A549 (cell line): ENCODE data around the gene ATXN7L1. TPM values are rescaled to one million over a fixed set of nuclear protein-coding genes. Genes with fewer than 3 reads are reported as not detected.

Experiments
- ATAC-seq, 2 experiments: fragments of 200-7000 bp in 1 of 2; fragments of >200 bp in 1 of 2; cut with Nextera tagmentation in 1 of 2; cut with Tn5 transposase in 1 of 2; 3 replicates each; pipeline versions ENCODE4 v1.8.0 to v1.9.1; 2018 to 2020; ENCODE audit warnings: mild to moderate bottlenecking in 1 of 2, moderate library complexity in 1 of 2
- CTCF ChIA-PET: fragments of 300-600 bp; sonication (Branson Sonifier 250); formaldehyde crosslinking; extraction: SDS; loops from one replicate; lab custom pipeline; 2021; ENCODE audit warnings: antibody characterized with exemption, inconsistent platforms; lab: Yijun Ruan, JAX
- POLR2A ChIA-PET: fragments of 350-600 bp; formaldehyde crosslinking; extraction: SDS; loops from one replicate; lab custom pipeline; 2021; ENCODE audit warnings: antibody characterized with exemption, inconsistent platforms; lab: Yijun Ruan, JAX
- DNase-seq, 2 experiments: peaks; one replicate each; pipeline versions ENCODE4 v3.0.0 to v3.0.0-alpha.2; 2011 to 2016; ENCODE audit warnings: low read depth in 1 of 2, low spot score in 1 of 2
- FAIRE-seq: peaks from 2 replicates; lab custom pipeline; 2011; peaks lifted over from hg19 to GRCh38; lab: Jason Lieb, UNC
- H3K27ac ChIP-seq, 2 experiments: fragments of >200 bp; sonication (Bioruptor Twin); formaldehyde crosslinking; 3 replicates each; pipeline ENCODE4 v1.5.1; 2016 to 2017
- H3K4me1 ChIP-seq: fragments of >200 bp; sonication (Bioruptor Twin); formaldehyde crosslinking; 3 replicates; pipeline ENCODE4 v1.6.1; 2016
- H3K4me2 ChIP-seq: fragments of >200 bp; sonication (Bioruptor Twin); formaldehyde crosslinking; 3 replicates; pipeline ENCODE4 v1.6.1; 2016
- H3K4me3 ChIP-seq: fragments of >200 bp; sonication (Bioruptor Twin); formaldehyde crosslinking; 3 replicates; pipeline ENCODE4 v1.5.1; 2016
- H3K9me3 ChIP-seq: fragments of >200 bp; sonication (Bioruptor Twin); formaldehyde crosslinking; 3 replicates; pipeline ENCODE4 v1.6.1; 2016
- ATOH8 ChIP-seq: fragments of 250-450 bp; sonication (Bioruptor Pico); IDR thresholded peaks from 2 replicates; pipeline ENCODE4 v1.5.0; 2020; ENCODE audit warnings: low read depth, mild to moderate bottlenecking, moderate library complexity
- BCL3 ChIP-seq: fragments of >200 bp; sonication (Bioruptor Twin); formaldehyde crosslinking; IDR thresholded peaks from 3 replicates; pipeline ENCODE4 v1.6.1; 2016
- BHLHE40 ChIP-seq: IDR thresholded peaks from 2 replicates; pipeline ENCODE4 v1.6.1; 2012; ENCODE audit warnings: low read depth, low read length, inconsistent platforms
- CBX2 ChIP-seq: fragments of 200-600 bp; sonication (generic); IDR thresholded peaks from 2 replicates; pipeline ENCODE4 v1.6.1; 2016; ENCODE audit warnings: low read depth, mild to moderate bottlenecking, borderline replicate concordance
- CBX8 ChIP-seq: fragments of 200-600 bp; sonication (generic); IDR thresholded peaks from 2 replicates; pipeline ENCODE4 v1.6.1; 2016
- CHD2 ChIP-seq: fragments of 150-350 bp; IDR thresholded peaks from 2 replicates; pipeline ENCODE4 v1.6.1; 2014; ENCODE audit warnings: low read length; ENCODE audit not compliant: partially characterized antibody
- CHD4 ChIP-seq: fragments of 200-600 bp; sonication (generic); IDR thresholded peaks from 2 replicates; pipeline ENCODE4 v1.6.1; 2016; ENCODE audit warnings: antibody characterized with exemption, mild to moderate bottlenecking, borderline replicate concordance
- E2F6 ChIP-seq: IDR thresholded peaks from 2 replicates; pipeline ENCODE4 v1.6.1; 2012; ENCODE audit warnings: low read depth, borderline replicate concordance
- FOSL2 ChIP-seq, 2 experiments: fragments of 450-650 bp in 1 of 2; fragments of >200 bp in 1 of 2; sonication (Bioruptor Twin) in 1 of 2; formaldehyde crosslinking; IDR thresholded peaks; 2 replicates each; pipeline versions ENCODE4 v1.5.0 to v1.6.1; 2016 to 2020; ENCODE audit warnings: mild to moderate bottlenecking in 1 of 2, moderate library complexity in 1 of 2
- GATA3 ChIP-seq: IDR thresholded peaks from 2 replicates; pipeline ENCODE4 v1.6.1; 2012; ENCODE audit warnings: borderline replicate concordance
- HES2 ChIP-seq: fragments of >200 bp; sonication (Bioruptor Twin); formaldehyde crosslinking; IDR thresholded peaks from 2 replicates; pipeline ENCODE4 v1.6.1; 2016
- HMGXB4 ChIP-seq: fragments of 250-450 bp; sonication (Bioruptor Pico); IDR thresholded peaks from 2 replicates; pipeline ENCODE4 v1.5.0; 2021; ENCODE audit warnings: mild to moderate bottlenecking, moderate library complexity, borderline replicate concordance
- HOXB13 ChIP-seq: fragments of 250-450 bp; sonication (Bioruptor Pico); IDR thresholded peaks from 2 replicates; pipeline ENCODE4 v1.5.0; 2020; ENCODE audit warnings: low read depth, mild to moderate bottlenecking, moderate library complexity
- KDM1A ChIP-seq: fragments of 200-600 bp; sonication (generic); IDR thresholded peaks from 2 replicates; pipeline ENCODE4 v1.6.1; 2016; ENCODE audit warnings: low read depth, mild to moderate bottlenecking
- KDM5A ChIP-seq: fragments of 200-600 bp; sonication (generic); IDR thresholded peaks from 2 replicates; pipeline ENCODE4 v1.6.1; 2016; ENCODE audit warnings: antibody characterized with exemption, mild to moderate bottlenecking
- MAFK ChIP-seq: fragments of 450-650 bp; IDR thresholded peaks from 2 replicates; pipeline ENCODE4 v1.6.1; 2014; ENCODE audit not compliant: partially characterized antibody
- NFE2L2 ChIP-seq: fragments of 150-350 bp; conservative IDR thresholded peaks from 2 replicates; pipeline ENCODE4 v1.6.1; 2014; ENCODE audit warnings: low read length
- NPAS2 ChIP-seq: fragments of 250-450 bp; sonication (Bioruptor Pico); IDR thresholded peaks from 2 replicates; pipeline ENCODE4 v1.8.0; 2022; ENCODE audit warnings: mild to moderate bottlenecking, moderate library complexity, borderline replicate concordance
- NR3C1 ChIP-seq: fragments of >200 bp; sonication (Bioruptor Twin); formaldehyde crosslinking; IDR thresholded peaks from 3 replicates; pipeline ENCODE4 v1.6.1; 2017
- PHF8 ChIP-seq: fragments of 200-600 bp; sonication (generic); IDR thresholded peaks from 2 replicates; pipeline ENCODE4 v1.6.1; 2016; ENCODE audit warnings: low read depth, mild to moderate bottlenecking, antibody characterized with exemption, moderate library complexity, borderline replicate concordance
- SMC3 ChIP-seq: fragments of >200 bp; sonication (Bioruptor Twin); formaldehyde crosslinking; IDR thresholded peaks from 3 replicates; pipeline ENCODE4 v1.6.1; 2018; ENCODE audit warnings: inconsistent platforms
- TFCP2L1 ChIP-seq: fragments of 250-450 bp; sonication (Bioruptor Pico); IDR thresholded peaks from 2 replicates; pipeline ENCODE4 v1.5.0; 2021; ENCODE audit warnings: mild to moderate bottlenecking
- USF2 ChIP-seq: fragments of 450-650 bp; IDR thresholded peaks from 2 replicates; pipeline ENCODE4 v1.6.1; 2014; ENCODE audit warnings: antibody characterized with exemption
- ZFP36 ChIP-seq: fragments of 450-650 bp; IDR thresholded peaks from 2 replicates; pipeline ENCODE4 v1.6.1; 2014; ENCODE audit warnings: borderline replicate concordance; ENCODE audit not compliant: partially characterized antibody
- WGBS: methylation state at CpG from one replicate; pipeline ENCODE4 v1.1.6; 2017; ENCODE audit errors: missing lambda C conversion rate; 5-methylcytosine and 5-hydroxymethylcytosine counted together
- polyA plus RNA-seq, 4 experiments: library from polyadenylated mRNA; depleted of rRNA in 3 of 4; stranded (reverse); fragments of >200 nt; fragmentation: RNase III in 1 of 4; extraction: RNeasy Plus Mini Kit Qiagen cat#74134 plus additional on column Dnase treatment in 1 of 4; gene quantifications; 2 replicates in 3 of 4; 3 replicates in 1 of 4; pipeline ENCODE4 v1.2.3, GENCODE V29; 2011 to 2017

The ATXN7L1 gene
- polyA plus RNA-seq, 2 of the 4 experiments (the other 2 are of a cell fraction): 4.5 to 5.7 TPM

- no peak overlapping the region for H3K4me3 ChIP-seq
- ATAC-seq: no peak
- no peaks in the 10 kb centered on the region for H3K9me3 ChIP-seq
- 90% methylated on average over 3 of the region's 3 CpGs for WGBS
- no peak overlapping the region for H3K27ac ChIP-seq
- ChIA-PET POLR2A (no interaction called here), CTCF (interaction anchor here (0.7 to 5.7 kb wide), 8 partner anchors 9 to 291 kb away, joined by 3 to 37 read pairs (median 4); partner anchors contain the start of gene ATXN7L1)
- TF ChIP-seq FOSL2 (IDR thresholded peaks at IDR 0.05) (no peak), FOSL2 (CRISPR knock-in tag; IDR thresholded peaks at IDR 0.05) (no peak), CBX2 (no peak), SMC3 (no peak)
- H3K4me1 ChIP-seq: no peaks in the 10 kb centered on the region
- no peak overlapping the region for H3K4me2 ChIP-seq
- DNase-seq: no peak
- FAIRE-seq: no peak
These were observed 125.3 kb downstream of the ATXN7L1 start for GRCh38 chr7:105751054-105751453.

GRCh38 chr7:105748701-105749100, 127.7 kb downstream of the ATXN7L1 start:
- H3K4me3 ChIP-seq: no peak overlapping the region
- 78% methylated on average over 4 of the region's 4 CpGs for WGBS
- DNase-seq (no peak), FAIRE-seq (no peak), ATAC-seq (no peak)
- ChIA-PET CTCF (interaction anchor here (0.5 to 5.7 kb wide), 3 partner anchors 11 to 294 kb away, joined by 4 to 37 read pairs (median 6); no protein-coding TSS in a partner anchor), POLR2A (no interaction called here)
- no peak overlapping the region for H3K4me2 ChIP-seq
- TF ChIP-seq KDM1A: no peak
- TF ChIP-seq BHLHE40: no peak
- no peak for TF ChIP-seq NFE2L2
- TF ChIP-seq CBX8: no peak
- TF ChIP-seq NR3C1: no peak
- no peak for TF ChIP-seq MAFK
- TF ChIP-seq TFCP2L1: no peak
- no peak for TF ChIP-seq HMGXB4 (CRISPR knock-in tag)
- no peak for TF ChIP-seq SMC3
- TF ChIP-seq BCL3: no peak
- TF ChIP-seq ZFP36: no peak
- TF ChIP-seq PHF8: no peak
- no peak for TF ChIP-seq NPAS2
- no peak for TF ChIP-seq KDM5A
- no peaks in the 10 kb centered on the region for H3K4me1 ChIP-seq
- no peak overlapping the region for H3K27ac ChIP-seq
- no peaks in the 10 kb centered on the region for H3K9me3 ChIP-seq

GRCh38 chr7:105745681-105746330, 130.6 kb downstream of the ATXN7L1 start:
- ATAC-seq: peak; percentile 51 to 64; a peak in 5 of 6 replicates
- no peak for DNase-seq
- CTCF ChIA-PET: interaction anchor here (1.8 kb wide), 1 partner anchor 11 kb away, joined by 4 read pairs; no protein-coding TSS in a partner anchor
- Histone ChIP-seq H3K9me3 (no peaks in the 10 kb centered on the region), H3K27ac (no peak overlapping the region), H3K4me3 (no peak overlapping the region), H3K4me2 (no peak overlapping the region), H3K4me1 (no peaks in the 10 kb centered on the region)
- 87% methylated on average over 7 of the region's 7 CpGs for WGBS
- no peak for FAIRE-seq
- POLR2A ChIA-PET: no interaction called here
- TF ChIP-seq HOXB13 (no peak), CHD2 (no peak), BCL3 (no peak), E2F6 (no peak), USF2 (no peak), ATOH8 (CRISPR knock-in tag) (no peak), HES2 (no peak), GATA3 (no peak), NR3C1 (no peak), PHF8 (no peak), CHD4 (no peak)
